ENCODE results near the gene MAPK8IP2.

DNA sequence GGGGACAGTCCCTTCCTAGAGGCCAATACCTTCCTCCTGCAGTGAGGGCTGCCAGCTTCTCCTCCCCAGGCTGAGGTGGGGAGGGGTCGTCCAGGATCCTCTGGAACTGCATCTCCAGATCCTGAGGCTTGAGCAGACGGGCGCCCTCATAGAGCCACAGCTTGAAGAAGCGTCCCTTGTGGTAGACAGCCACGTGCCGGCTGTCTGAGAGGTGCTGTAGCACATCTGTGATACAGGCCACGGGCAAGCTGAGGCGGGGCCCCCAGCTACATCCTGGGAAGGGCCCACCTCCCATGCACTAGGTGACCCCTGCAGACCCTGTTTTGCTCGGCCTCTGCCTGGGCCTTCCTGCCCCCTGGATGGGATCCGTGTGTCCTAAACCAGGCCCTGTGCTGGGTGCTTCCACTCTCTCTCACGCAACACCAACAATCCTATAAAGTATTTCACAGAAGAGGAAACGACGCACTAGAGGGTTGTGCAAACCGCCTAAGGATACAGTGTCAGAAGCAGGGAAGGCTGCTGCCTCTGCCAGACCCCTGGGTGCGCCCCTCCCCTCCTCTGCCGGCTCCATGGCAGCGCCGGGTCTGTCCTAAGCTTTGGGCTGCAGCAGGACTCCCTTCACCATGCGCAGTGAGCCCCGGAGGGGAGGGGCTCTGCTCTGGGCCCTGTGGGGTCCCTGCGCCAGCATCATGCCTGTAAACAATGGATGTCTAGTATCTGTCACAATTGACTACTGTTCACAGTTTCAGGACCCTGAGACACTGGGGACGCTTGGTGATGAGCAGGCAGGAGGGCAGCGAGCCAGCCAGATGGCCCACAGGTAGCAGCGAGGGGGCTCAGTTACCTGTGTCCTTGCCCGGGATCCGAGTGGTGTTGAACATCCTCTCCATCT lies 26.9 kb upstream of the MAPK8IP2 start:
- TF ChIP-seq, protein P1, sequence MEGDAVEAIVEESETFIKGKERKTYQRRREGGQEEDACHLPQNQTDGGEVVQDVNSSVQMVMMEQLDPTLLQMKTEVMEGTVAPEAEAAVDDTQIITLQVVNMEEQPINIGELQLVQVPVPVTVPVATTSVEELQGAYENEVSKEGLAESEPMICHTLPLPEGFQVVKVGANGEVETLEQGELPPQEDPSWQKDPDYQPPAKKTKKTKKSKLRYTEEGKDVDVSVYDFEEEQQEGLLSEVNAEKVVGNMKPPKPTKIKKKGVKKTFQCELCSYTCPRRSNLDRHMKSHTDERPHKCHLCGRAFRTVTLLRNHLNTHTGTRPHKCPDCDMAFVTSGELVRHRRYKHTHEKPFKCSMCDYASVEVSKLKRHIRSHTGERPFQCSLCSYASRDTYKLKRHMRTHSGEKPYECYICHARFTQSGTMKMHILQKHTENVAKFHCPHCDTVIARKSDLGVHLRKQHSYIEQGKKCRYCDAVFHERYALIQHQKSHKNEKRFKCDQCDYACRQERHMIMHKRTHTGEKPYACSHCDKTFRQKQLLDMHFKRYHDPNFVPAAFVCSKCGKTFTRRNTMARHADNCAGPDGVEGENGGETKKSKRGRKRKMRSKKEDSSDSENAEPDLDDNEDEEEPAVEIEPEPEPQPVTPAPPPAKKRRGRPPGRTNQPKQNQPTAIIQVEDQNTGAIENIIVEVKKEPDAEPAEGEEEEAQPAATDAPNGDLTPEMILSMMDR (conservative IDR thresholded peaks at IDR 0.05) = no peak
- TF ChIP-seq EZH2 (IDR thresholded peaks at IDR 0.05; ENCODE audit: low read depth) = no peak

Measured in PC-9 (cell line).